Fibroblast of lung (primary cell): Measurements from ENCODE around the gene INTS2. TPM values are rescaled to one million over a fixed set of nuclear protein-coding genes. Genes with fewer than 3 reads are reported as not detected.

Experiments
- DNase-seq, 2 donors: peaks; one replicate each; pipeline versions ENCODE4 v3.0.0 to v3.0.0-alpha.2; 2010; ENCODE audit warnings: low read depth in 2 of 2
- H2AFZ ChIP-seq: 2 replicates; pipeline ENCODE4 v1.5.1; 2012; ENCODE audit warnings: low read length, control low read depth, inconsistent platforms
- H3K27ac ChIP-seq: 2 replicates; pipeline ENCODE4 v1.5.1; 2011; ENCODE audit warnings: low read length, control low read depth; ENCODE audit not compliant: insufficient read depth
- H3K27me3 ChIP-seq: 2 replicates; pipeline ENCODE4 v1.5.1; 2011; ENCODE audit warnings: mild to moderate bottlenecking, low read length; ENCODE audit not compliant: control insufficient read depth, insufficient read depth
- H3K36me3 ChIP-seq: 2 replicates; pipeline ENCODE4 v1.5.1; 2011; ENCODE audit warnings: low read length; ENCODE audit not compliant: control insufficient read depth, insufficient read depth
- H3K4me1 ChIP-seq: 2 replicates; pipeline ENCODE4 v1.5.1; 2011; ENCODE audit warnings: low read length; ENCODE audit not compliant: control insufficient read depth, insufficient read depth; ENCODE audit errors: extremely low read depth
- H3K4me2 ChIP-seq: 2 replicates; pipeline ENCODE4 v1.5.1; 2011; ENCODE audit warnings: low read length, control low read depth; ENCODE audit not compliant: insufficient read depth; ENCODE audit errors: extremely low read depth
- H3K4me3 ChIP-seq, 4 experiments: fragments of 200-600 bp in 1 of 4; sonication (generic) in 1 of 4; replicated peaks in 1 of 4; 2 replicates each; pipeline ENCODE4 v1.5.1; 2011 to 2016; ENCODE audit warnings: low read length in 4 of 4, low read depth in 3 of 4, mild to moderate bottlenecking in 3 of 4, control low read depth in 2 of 4, inconsistent platforms in 1 of 4, mixed read lengths in 1 of 4; ENCODE audit not compliant: insufficient read depth in 1 of 4; ENCODE audit errors: control extremely low read depth in 1 of 4
- H3K79me2 ChIP-seq: 2 replicates; pipeline ENCODE4 v1.5.1; 2012; ENCODE audit warnings: mild to moderate bottlenecking, low read length, inconsistent platforms; ENCODE audit not compliant: control insufficient read depth, insufficient read depth
- H3K9ac ChIP-seq: 2 replicates; pipeline ENCODE4 v1.5.1; 2011; ENCODE audit warnings: mild to moderate bottlenecking, low read length, control low read depth; ENCODE audit not compliant: insufficient read depth
- H3K9me3 ChIP-seq: 2 replicates; pipeline ENCODE4 v1.5.1; 2012; ENCODE audit warnings: low read depth, low read length; ENCODE audit not compliant: control insufficient read depth, insufficient read depth
- H4K20me1 ChIP-seq: 2 replicates; pipeline ENCODE4 v1.5.1; 2011; ENCODE audit warnings: low read length; ENCODE audit not compliant: control insufficient read depth, insufficient read depth; ENCODE audit errors: extremely low read depth
- CTCF ChIP-seq, 2 donors: IDR thresholded peaks in 1 of 2; conservative IDR thresholded peaks in 1 of 2; 1 replicate in 1 of 2; 2 replicates in 1 of 2; pipeline ENCODE4 v1.5.1; 2011 to 2012; ENCODE audit warnings: low read length in 2 of 2, control low read depth in 1 of 2, inconsistent platforms in 1 of 2, low read depth in 1 of 2, mild to moderate bottlenecking in 1 of 2
- EZH2 ChIP-seq: IDR thresholded peaks from 2 replicates; pipeline ENCODE4 v1.5.1; 2012; ENCODE audit warnings: low read length, control low read depth, mild to moderate bottlenecking; ENCODE audit errors: missing control alignments
- polyA plus RNA-seq, 2 donors: library from polyadenylated mRNA; depleted of rRNA in 1 of 2; stranded (reverse) in 1 of 2; unstranded in 1 of 2; fragments of >200 nt; gene quantifications; 2 replicates each; pipeline ENCODE4 v1.2.1, GENCODE V29; 2011 to 2012; ENCODE audit warnings: missing spikeins in 1 of 2
- total RNA-seq: library from RNA; depleted of rRNA; stranded (reverse); fragments of >200 nt; gene quantifications from 2 replicates; pipeline ENCODE4 v1.2.1, GENCODE V29; 2014

The INTS2 gene
- total and polyA plus RNA-seq, 2 donors (not counting 1 experiment from before 2014, with no cell fraction given) = 9.3 to 16.0 TPM

GRCh38 chr17:61815863-61816503, 111.8 kb downstream of the INTS2 start:
- no peaks in the 10 kb centered on the region for H3K79me2 ChIP-seq
- H3K4me2 ChIP-seq = no peak overlapping the region
- no peaks in the 10 kb centered on the region for H4K20me1 ChIP-seq
- no peak overlapping the region for H2AFZ ChIP-seq
- H3K4me1 ChIP-seq = no peaks in the 10 kb centered on the region
- TF ChIP-seq EZH2 (no peak), CTCF (conservative IDR thresholded peaks at IDR 0.05 in 1 of 2, IDR thresholded peaks at IDR 0.05 in 1 of 2; ENCODE audit: low read depth in 1 of 2, low read length in 2 of 2) (no peak)
- no peak overlapping the region for H3K9ac ChIP-seq
- no peak for DNase-seq
- no peak overlapping the region for H3K27ac ChIP-seq
- no peaks in the 10 kb centered on the region for H3K9me3 ChIP-seq
- H3K4me3 ChIP-seq = no peak overlapping the region
- H3K27me3 ChIP-seq = no peaks in the 10 kb centered on the region
- H3K36me3 ChIP-seq = no peaks in the 10 kb centered on the region

Other genes with a start within 250 kb of the INTS2 start
- gene BRIP1, start 64.5 kb downstream of the INTS2 start, total RNA-seq = 2.6 and 4.0 TPM in 2 replicates
- gene BRIP1, start 64.5 kb downstream of the INTS2 start, polyA plus RNA-seq = 6.6 and 8.1 TPM in 2 replicates
- gene MED13, start 137.3 kb upstream of the INTS2 start, total RNA-seq = 39.0 and 47.1 TPM in 2 replicates
- gene MED13, start 137.3 kb upstream of the INTS2 start, polyA plus RNA-seq = 19.4 and 36.2 TPM in 2 replicates